Cardiac fibroblast (primary cell): ENCODE measurements around the gene IPO5.
A peak's percentile ranks its signal among the peaks of the same experiment; 100 is the strongest.
"Not testable (repeated sequence)": the region's sequence is repeated elsewhere in the genome, so short reads cannot be mapped to it uniquely, and the experiment has no call there.

Source experiments
- DNase-seq, 2 donors: peaks; one replicate each; pipeline versions ENCODE4 v3.0.0 to v3.0.0-alpha.2; 2010; ENCODE audit warnings: low read depth in 2 of 2
- H3K4me3 ChIP-seq, 2 donors: replicated peaks in 1 of 2; 1 replicate in 1 of 2; 2 replicates in 1 of 2; pipeline ENCODE4 v1.5.1; 2011; ENCODE audit warnings: low read depth in 2 of 2, low read length in 2 of 2, mild to moderate bottlenecking in 2 of 2, moderate library complexity in 1 of 2
- TF ChIP-seq, protein P1 (sequence below): IDR thresholded peaks from one replicate; pipeline ENCODE4 v1.5.1; 2011; ENCODE audit warnings: low read depth, mild to moderate bottlenecking, low read length, inconsistent platforms

IPO5 gene

GRCh38 chr13:98035373-98035772 is 81.9 kb downstream of the IPO5 start:
- TF ChIP-seq, protein P1, sequence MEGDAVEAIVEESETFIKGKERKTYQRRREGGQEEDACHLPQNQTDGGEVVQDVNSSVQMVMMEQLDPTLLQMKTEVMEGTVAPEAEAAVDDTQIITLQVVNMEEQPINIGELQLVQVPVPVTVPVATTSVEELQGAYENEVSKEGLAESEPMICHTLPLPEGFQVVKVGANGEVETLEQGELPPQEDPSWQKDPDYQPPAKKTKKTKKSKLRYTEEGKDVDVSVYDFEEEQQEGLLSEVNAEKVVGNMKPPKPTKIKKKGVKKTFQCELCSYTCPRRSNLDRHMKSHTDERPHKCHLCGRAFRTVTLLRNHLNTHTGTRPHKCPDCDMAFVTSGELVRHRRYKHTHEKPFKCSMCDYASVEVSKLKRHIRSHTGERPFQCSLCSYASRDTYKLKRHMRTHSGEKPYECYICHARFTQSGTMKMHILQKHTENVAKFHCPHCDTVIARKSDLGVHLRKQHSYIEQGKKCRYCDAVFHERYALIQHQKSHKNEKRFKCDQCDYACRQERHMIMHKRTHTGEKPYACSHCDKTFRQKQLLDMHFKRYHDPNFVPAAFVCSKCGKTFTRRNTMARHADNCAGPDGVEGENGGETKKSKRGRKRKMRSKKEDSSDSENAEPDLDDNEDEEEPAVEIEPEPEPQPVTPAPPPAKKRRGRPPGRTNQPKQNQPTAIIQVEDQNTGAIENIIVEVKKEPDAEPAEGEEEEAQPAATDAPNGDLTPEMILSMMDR = no peak
- no peak for DNase-seq
- no peak overlapping the region for H3K4me3 ChIP-seq

- not testable (repeated sequence) for DNase-seq
These were observed 83.3 kb downstream of the IPO5 start for GRCh38 chr13:98036564-98037302.

DNA sequence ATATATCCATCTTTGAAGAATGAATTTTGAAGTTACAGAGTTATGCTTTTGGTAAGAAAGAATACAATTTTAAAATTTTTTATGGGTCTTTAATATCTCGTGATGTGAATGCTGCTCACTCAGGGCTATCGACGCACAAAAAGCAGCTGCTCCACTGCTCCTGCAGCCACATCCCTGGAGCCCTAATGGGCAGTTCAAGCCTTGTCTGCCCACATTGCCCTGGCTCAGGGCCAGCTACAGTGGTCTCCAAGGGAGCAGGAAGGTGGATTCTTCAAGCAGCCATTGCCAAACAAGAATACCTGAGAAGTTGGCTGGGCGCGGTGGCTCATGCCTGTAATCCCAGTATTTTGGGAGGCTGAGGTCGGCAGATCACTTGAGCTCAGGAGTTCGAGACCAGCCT is 85.8 kb downstream of the IPO5 start:
- TF ChIP-seq, protein P1 = no peak
- DNase-seq = no peak
- no peak overlapping the region for H3K4me3 ChIP-seq

More at GRCh38 chr13:98036564-98037302, 83.3 kb downstream of the IPO5 start:
- H3K4me3 ChIP-seq = not testable (repeated sequence)

DNA sequence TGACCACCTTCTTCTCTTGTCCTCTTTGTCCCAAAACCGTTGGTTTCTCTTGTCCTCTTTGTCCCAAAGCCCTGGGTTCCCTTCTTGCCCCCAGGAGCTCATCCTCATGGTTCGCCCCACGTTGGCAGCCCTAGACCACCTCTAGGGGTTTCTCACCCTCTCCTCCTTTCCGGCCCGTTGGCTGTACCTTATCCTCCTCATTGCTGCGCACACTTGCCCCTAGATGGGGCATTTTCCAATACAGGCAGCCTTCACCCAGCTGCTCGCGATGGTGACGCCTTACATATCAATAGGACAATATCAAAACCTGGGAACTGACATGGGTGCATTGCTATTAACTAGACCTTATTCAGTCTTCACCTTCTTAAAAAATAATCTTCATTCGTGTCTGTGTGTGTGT is 86.5 kb downstream of the IPO5 start:
- TF ChIP-seq, protein P1 = no peak
- DNase-seq = no peak
- no peak overlapping the region for H3K4me3 ChIP-seq

DNA sequence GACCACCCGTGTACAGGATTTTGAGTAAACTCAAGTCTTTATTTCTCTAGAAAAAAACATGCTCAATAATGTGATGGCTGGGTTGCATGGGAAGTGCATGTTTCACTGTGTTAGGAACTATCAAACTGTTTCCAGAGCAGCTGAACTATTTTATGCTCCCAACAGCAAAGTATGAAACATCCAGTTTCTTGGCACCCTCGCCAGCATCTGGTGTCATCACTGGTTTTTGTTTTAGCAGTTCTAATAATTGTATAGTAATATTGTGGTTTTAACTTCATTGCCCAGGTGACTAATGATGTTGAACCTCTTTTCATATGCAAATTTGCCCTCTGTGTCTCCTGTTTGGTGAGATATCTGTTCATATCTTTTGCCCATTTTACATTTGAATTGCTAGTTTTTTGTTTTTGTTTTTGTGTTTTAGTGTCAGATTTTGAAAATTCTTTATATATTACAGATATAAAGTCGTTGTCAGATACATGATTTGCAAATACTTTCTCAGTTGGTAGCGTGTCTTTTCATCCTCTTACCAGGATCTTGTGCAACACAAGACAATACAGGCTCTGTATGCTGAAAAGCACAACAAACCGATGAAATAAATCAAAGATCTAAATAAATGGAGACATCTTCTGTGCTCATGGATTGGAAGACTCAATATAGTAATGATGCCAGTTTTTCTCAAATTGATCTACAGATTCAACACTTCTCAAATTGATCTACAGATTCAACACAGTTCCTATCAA is 87.8 kb downstream of the IPO5 start:
- TF ChIP-seq, protein P1 = no peak
- peak in 1 of 2 donors; percentile 28 for DNase-seq
- H3K4me3 ChIP-seq = no peak overlapping the region

DNA sequence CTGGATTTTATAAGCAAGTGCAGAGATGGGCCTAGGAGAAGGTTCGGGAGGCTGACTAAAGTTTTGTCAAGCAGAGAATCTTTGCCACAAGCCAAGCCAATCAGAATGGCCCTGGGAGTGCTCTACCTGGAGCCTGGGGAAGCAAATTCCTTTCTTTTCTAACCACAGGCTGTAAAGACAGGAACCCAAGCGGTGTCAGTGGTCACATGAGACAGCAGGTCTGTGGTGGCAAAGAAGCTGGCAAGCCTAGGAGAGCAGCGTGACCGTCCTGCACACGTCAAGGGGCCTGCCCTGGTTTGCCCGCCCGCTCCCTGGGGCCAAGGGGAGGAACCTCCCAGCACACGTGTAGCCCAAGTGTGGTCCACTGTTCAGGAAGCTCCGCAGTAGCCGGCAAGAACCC is 90.8 kb downstream of the IPO5 start:
- TF ChIP-seq, protein P1 = no peak
- DNase-seq = no peak
- H3K4me3 ChIP-seq = no peak overlapping the region

DNA sequence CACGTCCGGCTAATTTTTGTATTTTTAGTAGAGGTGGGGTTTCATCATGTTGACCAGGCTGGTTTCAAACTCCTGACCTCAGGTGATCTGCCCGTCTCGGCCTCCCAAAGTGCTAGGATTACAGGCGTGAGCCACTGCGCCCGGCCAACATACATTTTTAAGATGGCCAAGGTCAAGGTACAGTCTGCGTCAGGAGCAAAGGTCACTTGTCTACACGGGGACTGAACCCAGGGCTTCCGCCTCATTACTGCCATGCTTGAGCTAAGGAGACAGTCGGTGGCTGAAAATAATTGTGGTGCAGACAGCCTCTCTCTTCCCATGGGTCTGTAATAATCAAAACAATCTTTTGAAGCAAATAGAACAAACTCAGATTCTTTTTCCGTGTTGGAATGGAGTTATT is 94.3 kb downstream of the IPO5 start:
- not testable (repeated sequence) for H3K4me3 ChIP-seq, DNase-seq
